Thymus (tissue), 11 donors: Measurements from ENCODE around the gene MECP2. TPM values are rescaled to one million over a fixed set of nuclear protein-coding genes. Genes with fewer than 3 reads are reported as not detected.
A peak's percentile ranks its signal among the peaks of the same experiment; 100 is the strongest.

Source experiments
- DNase-seq, 9 donors: peaks; one replicate each; pipeline ENCODE4 v3.0.0-alpha.2; 2013; ENCODE audit warnings: low spot score in 9 of 9, low read depth in 6 of 9, missing footprints in 1 of 9
- H3K27ac ChIP-seq, 2 donors: one replicate each; pipeline ENCODE4 v1.5.1; 2013; ENCODE audit warnings: control low read depth in 1 of 2, low read depth in 1 of 2, low read length in 1 of 2, mild to moderate bottlenecking in 1 of 2, moderate library complexity in 1 of 2
- H3K27me3 ChIP-seq, 2 donors: one replicate each; pipeline ENCODE4 v1.5.1; 2013; ENCODE audit warnings: low read length in 1 of 2; ENCODE audit not compliant: control insufficient read depth in 2 of 2, insufficient read depth in 1 of 2
- H3K36me3 ChIP-seq, 2 donors: one replicate each; pipeline ENCODE4 v1.5.1; 2013; ENCODE audit warnings: low read length in 1 of 2, mild to moderate bottlenecking in 1 of 2, moderate library complexity in 1 of 2; ENCODE audit not compliant: control insufficient read depth in 2 of 2, insufficient read depth in 2 of 2
- H3K4me1 ChIP-seq, 2 donors: one replicate each; pipeline ENCODE4 v1.5.1; 2013; ENCODE audit warnings: low read length in 2 of 2; ENCODE audit not compliant: control insufficient read depth in 2 of 2, insufficient read depth in 2 of 2
- H3K4me3 ChIP-seq, 2 donors: one replicate each; pipeline ENCODE4 v1.5.1; 2013; ENCODE audit warnings: low read length in 2 of 2, control low read depth in 1 of 2, mild to moderate bottlenecking in 1 of 2
- H3K9me3 ChIP-seq, 2 donors: one replicate each; pipeline ENCODE4 v1.5.1; 2013; ENCODE audit warnings: low read length in 1 of 2, mild to moderate bottlenecking in 1 of 2; ENCODE audit not compliant: control insufficient read depth in 2 of 2, insufficient read depth in 1 of 2
- WGBS: extraction: QIAGEN DNeasy Blood & Tissue Kit; methylation state at CpG from one replicate; pipeline ENCODE4 v1.1.7; 2013; 5-methylcytosine and 5-hydroxymethylcytosine counted together
- polyA plus RNA-seq: library from polyadenylated mRNA; stranded (reverse); fragments of 200-250 nt; gene quantifications from one replicate; pipeline ENCODE4 v1.2.3, GENCODE V29; 2013
- total RNA-seq: library from RNA; stranded (reverse); fragments of 120-200 nt; gene quantifications from one replicate; pipeline ENCODE4 v1.2.4, GENCODE V29; 2013
- donor health status: healthy.

MECP2 gene
- total and polyA plus RNA-seq, 2 donors, result 22.1 to 24.6 TPM

DNA sequence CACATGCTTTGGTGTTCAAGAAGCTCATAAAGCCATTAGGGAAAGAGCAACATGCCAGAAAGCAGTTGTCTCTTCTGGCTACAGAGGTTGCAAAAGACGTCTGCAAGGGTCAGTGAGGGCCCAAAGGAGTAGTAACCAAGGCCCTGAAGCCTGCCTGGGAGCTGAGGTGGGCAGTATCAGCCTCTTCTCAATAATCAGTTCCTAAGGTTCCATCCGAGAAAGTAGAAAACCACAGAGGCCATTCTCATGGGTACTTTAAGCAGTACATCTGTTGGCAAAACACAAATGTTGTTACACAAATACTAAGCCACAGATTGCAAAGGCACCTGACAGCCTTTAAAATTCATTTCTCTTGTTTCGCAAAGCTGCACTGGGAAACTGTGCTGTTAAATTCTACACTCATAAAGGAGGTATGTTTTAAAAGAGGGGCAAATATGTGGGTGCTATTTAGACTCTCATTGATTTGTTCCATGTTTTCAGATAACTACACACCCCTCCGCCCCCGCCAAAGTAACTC, 37.7 kb downstream of the MECP2 start:
- no peaks in the 10 kb centered on the region for H3K27me3 ChIP-seq
- no peak overlapping the region for H3K27ac ChIP-seq
- H3K4me1 ChIP-seq, result peaks cover 7 to 23% of the 10 kb centered on the region in 2 donors
- H3K4me3 ChIP-seq, result no peak overlapping the region
- H3K36me3 ChIP-seq, result peaks cover 8 to 17% of the 10 kb centered on the region in 2 donors
- DNase-seq, result no peak
- 81% methylated on average over 5 of the region's 5 CpGs for WGBS
- no peaks in the 10 kb centered on the region for H3K9me3 ChIP-seq

- Histone ChIP-seq H3K27me3 (no peaks in the 10 kb centered on the region), H3K36me3 (peaks cover 8 to 17% of the 10 kb centered on the region in 2 donors), H3K4me1 (peaks cover 7 to 21% of the 10 kb centered on the region in 2 donors), H3K4me3 (no peak overlapping the region), H3K9me3 (no peaks in the 10 kb centered on the region), H3K27ac (no peak overlapping the region)
- 83% methylated on average over 1 of the region's 1 CpG for WGBS
- DNase-seq, result no peak
Measured at GRCh38 chrX:154059231-154059630, 38.3 kb downstream of the MECP2 start.

DNA sequence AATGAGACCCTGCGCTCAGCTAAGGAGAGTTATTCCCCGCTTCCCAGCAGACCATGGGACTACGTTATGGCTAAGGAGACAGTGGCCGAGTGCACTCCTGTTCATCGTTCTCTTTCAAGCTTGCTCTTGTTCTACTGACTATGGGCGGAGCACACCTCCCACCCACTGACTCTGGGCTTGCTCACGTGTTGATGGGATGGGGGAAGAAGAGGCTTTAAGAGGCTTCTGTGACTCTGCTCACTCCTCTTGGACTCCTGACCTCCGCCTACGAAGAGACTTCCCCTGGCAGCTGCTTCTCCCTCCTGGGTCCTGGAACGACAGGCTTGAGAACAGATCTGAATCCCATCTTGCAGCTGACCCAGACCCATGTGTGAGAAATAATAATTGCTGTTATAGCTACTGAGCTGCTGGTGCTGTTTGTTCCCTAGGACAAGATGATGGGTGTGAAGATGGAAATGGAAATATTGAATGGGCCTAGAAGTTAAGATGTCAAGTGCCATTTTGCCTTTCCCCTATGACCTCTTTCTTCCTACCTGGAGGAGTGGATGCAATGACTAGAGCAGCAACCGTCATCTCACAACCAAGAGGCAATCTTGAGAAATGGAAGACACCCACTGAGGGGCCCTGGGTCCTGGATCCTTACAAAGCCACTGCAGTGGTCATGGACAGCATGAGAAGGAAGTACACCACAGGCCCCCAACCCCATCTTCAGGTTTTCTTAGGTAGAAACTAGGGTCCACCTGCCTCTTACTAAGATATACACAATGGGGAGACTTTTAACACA, 39.1 kb downstream of the MECP2 start:
- H3K27ac ChIP-seq, result no peak overlapping the region
- 97% methylated on average over 11 of the region's 11 CpGs for WGBS
- H3K27me3 ChIP-seq, result no peaks in the 10 kb centered on the region
- H3K4me1 ChIP-seq, result peaks cover 7 to 21% of the 10 kb centered on the region in 2 donors
- DNase-seq, result no peak
- peaks cover 8 to 17% of the 10 kb centered on the region in 2 donors for H3K36me3 ChIP-seq
- H3K9me3 ChIP-seq, result no peaks in the 10 kb centered on the region
- H3K4me3 ChIP-seq, result no peak overlapping the region

- peaks cover 8 to 17% of the 10 kb centered on the region in 2 donors for H3K36me3 ChIP-seq
- H3K27ac ChIP-seq, result no peak overlapping the region
- peaks cover 7 to 21% of the 10 kb centered on the region in 2 donors for H3K4me1 ChIP-seq
- no peaks in the 10 kb centered on the region for H3K27me3 ChIP-seq
- H3K4me3 ChIP-seq, result no peak overlapping the region
- 100% methylated on average over 1 of the region's 1 CpG for WGBS
- DNase-seq, result no peak
- H3K9me3 ChIP-seq, result no peaks in the 10 kb centered on the region
Measured at GRCh38 chrX:154057791-154058190, 39.7 kb downstream of the MECP2 start.

GRCh38 chrX:154056770-154057241, 40.7 kb downstream of the MECP2 start:
- peak in 1 of 9 donors; percentile 18 for DNase-seq
- Histone ChIP-seq H3K4me3 (no peak overlapping the region), H3K27ac (no peak overlapping the region), H3K9me3 (no peaks in the 10 kb centered on the region), H3K4me1 (peaks cover 7 to 19% of the 10 kb centered on the region in 2 donors), H3K27me3 (no peaks in the 10 kb centered on the region), H3K36me3 (peaks cover 8 to 17% of the 10 kb centered on the region in 2 donors)
- 30% methylated on average over 8 of the region's 8 CpGs for WGBS

GRCh38 chrX:154051201-154051810, 46.2 kb downstream of the MECP2 start:
- peaks cover 0 to 7% of the 10 kb centered on the region in 2 donors for H3K4me1 ChIP-seq
- 50% methylated on average over 8 of the region's 8 CpGs for WGBS
- no peak overlapping the region for H3K4me3 ChIP-seq
- peaks cover 20 to 32% of the 10 kb centered on the region in 2 donors for H3K36me3 ChIP-seq
- H3K27me3 ChIP-seq, result peaks cover 0 to 6% of the 10 kb centered on the region in 2 donors
- DNase-seq, result peak; percentile 29 to 81 (median 50)
- no peaks in the 10 kb centered on the region for H3K9me3 ChIP-seq
- no peak overlapping the region for H3K27ac ChIP-seq

DNA sequence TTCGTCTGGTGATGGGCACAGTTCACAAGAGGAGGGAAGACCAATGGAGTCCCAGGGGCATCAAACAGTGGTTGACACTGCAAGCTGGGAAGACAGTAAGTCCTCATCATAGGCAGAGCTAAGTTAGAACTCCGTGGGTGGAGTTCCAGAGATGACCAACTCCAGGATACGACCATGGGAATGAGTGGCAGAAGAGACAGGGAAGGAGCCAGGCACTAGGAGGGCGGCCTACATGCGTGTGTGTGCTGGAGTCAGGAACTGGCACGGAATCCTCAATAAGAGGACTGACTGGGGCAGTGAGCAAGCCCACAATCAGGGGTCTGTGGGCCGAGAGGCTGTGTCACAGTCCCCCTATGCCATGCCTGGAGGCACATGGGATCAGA, 47.4 kb downstream of the MECP2 start:
- H3K27ac ChIP-seq, result no peak overlapping the region
- peaks cover 20 to 37% of the 10 kb centered on the region in 2 donors for H3K36me3 ChIP-seq

DNA sequence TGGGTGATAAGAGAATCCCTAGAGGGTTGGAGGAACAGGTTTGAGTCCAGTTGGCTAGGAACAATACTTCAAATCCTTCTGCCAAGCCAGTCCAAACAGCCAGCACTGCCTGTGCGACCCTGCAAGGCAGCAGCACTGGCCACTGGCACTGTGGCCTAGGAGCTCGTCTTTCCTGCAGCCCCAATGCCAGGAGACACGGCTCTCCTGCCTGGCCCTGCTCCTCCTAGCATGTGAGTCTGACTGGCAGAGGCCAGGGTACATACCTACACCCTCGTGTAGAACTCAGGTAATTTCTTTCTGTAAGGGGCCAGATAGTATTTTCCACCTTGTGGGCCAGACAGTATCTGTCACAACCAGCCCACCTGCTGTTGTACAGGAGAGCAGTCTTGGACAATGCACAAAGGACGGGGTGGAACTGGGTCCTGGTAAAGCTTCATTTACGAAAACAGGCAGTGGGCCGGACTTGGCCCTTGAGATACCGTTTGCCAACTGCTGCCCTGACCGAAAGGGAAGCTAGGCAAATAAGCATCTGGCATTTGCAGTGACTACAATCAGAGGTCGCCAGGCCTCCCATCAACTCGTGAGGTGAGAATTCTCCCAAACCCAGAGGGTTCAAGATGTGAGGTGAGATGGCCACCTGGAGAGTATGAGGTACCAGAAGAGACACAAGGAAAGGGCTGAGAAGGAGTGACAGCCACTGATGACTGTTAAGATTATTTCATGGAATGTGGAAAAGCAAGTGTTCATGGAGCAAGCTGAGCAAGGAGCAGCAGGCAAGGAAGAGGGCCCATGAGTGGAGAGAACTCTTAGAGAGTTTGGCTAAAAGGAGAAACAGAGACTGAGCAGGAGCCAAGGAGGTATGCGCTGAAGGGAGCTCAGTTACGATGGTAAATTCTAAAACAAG, 48.1 kb downstream of the MECP2 start:
- no peak for DNase-seq
- Histone ChIP-seq H3K4me3 (no peak overlapping the region), H3K27ac (no peak overlapping the region), H3K9me3 (no peaks in the 10 kb centered on the region), H3K27me3 (peaks cover 0 to 6% of the 10 kb centered on the region in 2 donors), H3K36me3 (peaks cover 25 to 37% of the 10 kb centered on the region in 2 donors), H3K4me1 (peaks cover 0 to 7% of the 10 kb centered on the region in 2 donors)
- WGBS, result 92% methylated on average over 13 of the region's 13 CpGs

More for the DNA sequence above, 47.4 kb downstream of the MECP2 start:
- H3K4me1 ChIP-seq, result peaks cover 0 to 7% of the 10 kb centered on the region in 2 donors
- WGBS, result 96% methylated on average over 7 of the region's 7 CpGs
- H3K27me3 ChIP-seq, result peaks cover 0 to 6% of the 10 kb centered on the region in 2 donors
- no peak for DNase-seq
- H3K9me3 ChIP-seq, result no peaks in the 10 kb centered on the region
- H3K4me3 ChIP-seq, result no peak overlapping the region
